Stimulated activated CD4-positive, alpha-beta T cell treated with anti-CD3 and anti-CD28 coated beads, Interleukin-1b, Interleukin-23, amount 100 ng/mL, for 24 hours (primary cell): ENCODE measurements around the gene KDM4B.

Source experiments
- DNase-seq, 4 experiments: peaks; one replicate each; pipeline ENCODE4 v3.0.0-alpha.2; 2020; ENCODE audit warnings: low read depth in 4 of 4, low spot score in 1 of 4

Gene KDM4B

GRCh38 chr19:5103061-5103701 lies 134.3 kb downstream of the KDM4B start:
- DNase-seq = no peak

DNA sequence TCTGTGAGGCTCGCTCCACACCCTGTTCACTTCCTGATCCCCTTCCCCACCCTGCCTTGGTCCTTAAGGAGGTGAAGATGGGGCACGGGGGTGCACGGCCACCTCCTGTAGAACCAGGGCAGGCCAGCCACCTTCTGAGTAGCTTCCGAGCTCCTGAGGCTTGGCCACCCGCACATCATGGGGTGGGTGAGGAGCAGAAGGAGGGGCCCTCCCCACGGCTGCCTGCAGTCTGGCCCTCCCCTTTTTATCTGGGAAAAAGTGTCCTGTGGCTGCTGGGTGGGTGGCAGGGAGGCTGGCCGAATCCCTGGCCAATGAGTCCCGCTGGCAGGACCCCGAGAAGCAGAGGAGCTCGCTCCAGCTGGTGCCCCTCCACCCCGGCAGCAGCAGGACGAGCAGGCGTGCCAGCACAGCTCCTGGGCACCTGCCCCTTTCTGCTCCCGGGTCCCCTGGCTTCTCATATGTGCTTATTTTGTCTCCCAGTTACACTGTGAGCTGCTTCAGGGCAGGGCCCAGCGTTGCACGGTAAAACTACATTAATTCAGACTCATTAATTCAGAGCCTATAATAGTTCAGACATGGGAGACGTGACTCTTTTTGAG lies 135.0 kb downstream of the KDM4B start:
- no peak for DNase-seq

DNA sequence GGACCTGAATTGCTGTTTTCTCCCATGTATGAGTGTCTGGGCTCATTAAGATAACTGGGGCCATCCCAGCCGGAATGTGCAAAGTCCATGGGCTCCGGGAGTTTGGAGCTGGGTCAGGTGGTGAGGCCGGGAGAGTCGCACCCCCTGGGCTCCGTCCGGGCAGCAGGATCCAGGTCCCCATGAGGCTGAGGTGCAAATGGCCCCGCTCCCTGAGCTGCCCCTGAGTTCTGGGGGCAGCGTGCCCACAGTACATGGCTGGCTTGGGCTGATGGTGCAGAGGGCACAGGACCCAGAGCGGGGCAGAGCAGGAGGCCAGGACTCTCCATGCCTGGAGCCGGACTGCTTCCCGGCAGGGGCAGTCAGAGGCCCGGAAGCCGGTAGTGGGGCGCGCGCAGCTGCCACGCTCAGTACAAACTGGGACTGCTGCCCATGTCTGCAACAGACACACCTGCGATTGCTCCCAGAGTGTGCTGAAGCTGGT lies 136.0 kb downstream of the KDM4B start:
- DNase-seq = no peak

GRCh38 chr19:5106191-5106726 lies 137.3 kb downstream of the KDM4B start:
- DNase-seq = no peak

DNA sequence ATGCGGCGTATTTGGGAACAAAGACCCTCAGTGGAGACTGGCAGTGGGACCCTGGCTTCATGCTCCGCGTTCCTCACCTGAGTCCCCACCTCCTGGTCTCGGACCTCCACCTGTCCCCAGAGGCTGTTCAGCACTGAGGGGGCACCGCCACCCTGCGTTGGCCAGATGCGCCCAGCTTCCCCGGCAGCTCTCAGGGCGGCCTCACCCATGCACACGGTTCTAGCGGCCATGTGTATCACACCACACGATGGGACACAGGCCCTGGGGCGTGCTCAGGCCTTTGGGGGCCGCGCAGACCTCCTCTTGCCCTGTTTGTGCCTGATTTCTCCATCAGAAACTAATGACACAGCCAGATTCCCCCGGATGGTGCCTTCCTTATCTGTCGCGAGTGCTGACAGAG lies 138.1 kb downstream of the KDM4B start:
- no peak for DNase-seq

DNA sequence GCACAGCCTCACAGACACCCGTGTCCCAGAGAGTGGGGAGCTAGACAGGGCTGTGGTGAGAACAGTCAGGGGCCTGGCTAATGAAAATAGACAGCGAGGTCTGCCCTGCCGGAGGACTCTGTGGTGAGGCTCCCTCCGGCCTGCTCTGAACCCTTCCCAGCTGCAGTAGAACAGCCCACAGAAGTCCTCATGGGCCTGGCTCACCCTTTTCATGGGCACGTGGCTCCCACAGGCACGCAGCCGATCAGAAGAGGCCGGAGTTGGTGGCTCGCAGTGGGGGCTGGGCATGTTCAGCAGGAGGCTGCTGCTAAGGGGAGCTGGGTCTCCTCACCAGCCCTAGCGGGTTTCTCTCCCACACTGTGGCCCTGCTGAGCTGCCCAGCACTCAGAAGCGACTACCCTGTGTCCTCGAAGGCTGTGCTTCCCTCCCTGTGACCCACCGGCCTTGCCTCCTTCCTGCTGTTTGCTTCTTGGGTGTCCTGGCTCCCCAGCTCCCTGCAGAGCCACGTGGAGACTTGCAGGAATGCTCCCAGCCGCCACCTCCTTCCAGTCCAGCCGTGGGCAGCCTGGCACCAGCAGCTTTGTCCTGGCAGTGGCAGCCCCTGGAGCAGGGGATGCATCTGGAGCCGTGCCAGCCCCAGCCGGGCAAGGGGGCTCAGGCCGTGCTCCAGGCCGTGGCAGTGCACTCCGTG lies 138.7 kb downstream of the KDM4B start:
- no peak for DNase-seq

DNA sequence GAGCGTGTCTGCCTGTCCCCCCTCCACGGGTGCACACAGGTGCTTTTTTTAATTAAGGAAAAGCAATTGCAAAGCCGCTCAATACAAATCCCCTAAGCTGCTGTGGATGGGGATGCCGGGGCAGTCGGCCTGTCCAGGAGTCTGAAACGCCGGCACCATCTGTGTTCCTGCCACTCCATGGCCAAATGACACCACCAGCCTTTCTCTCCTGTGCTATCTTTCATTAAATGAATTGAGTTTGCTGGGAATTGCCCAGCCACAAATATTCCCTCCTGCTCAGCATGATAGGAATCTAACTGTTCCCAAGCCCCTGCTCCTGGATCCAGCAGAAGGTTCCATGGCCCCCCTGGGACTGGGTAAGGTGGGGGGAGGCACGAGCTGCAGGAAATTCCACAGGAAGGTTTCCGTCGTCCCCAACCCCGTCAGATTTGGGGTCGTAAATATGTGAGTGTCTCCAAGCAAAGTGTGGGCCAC lies 139.2 kb downstream of the KDM4B start:
- DNase-seq = no peak

DNA sequence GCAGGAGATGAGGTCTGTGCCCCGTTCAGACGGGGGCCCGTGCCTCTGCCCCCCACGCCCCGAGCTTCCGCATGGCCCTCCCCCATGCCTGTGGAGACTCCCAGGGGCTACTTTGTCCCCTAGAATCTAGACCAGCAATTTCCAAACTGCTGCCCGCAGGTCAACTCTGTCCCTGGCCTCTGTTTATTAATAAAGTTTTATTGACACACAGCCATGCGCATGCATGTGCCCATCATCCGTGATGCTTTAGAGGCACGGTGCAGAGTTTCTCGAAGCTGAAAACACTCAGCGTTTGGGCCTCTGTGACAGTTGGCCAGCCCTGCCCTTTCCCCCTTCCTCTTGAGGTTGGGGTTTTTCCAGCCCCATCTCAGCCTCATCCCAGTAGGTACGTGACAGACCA lies 140.0 kb downstream of the KDM4B start:
- no peak for DNase-seq

DNA sequence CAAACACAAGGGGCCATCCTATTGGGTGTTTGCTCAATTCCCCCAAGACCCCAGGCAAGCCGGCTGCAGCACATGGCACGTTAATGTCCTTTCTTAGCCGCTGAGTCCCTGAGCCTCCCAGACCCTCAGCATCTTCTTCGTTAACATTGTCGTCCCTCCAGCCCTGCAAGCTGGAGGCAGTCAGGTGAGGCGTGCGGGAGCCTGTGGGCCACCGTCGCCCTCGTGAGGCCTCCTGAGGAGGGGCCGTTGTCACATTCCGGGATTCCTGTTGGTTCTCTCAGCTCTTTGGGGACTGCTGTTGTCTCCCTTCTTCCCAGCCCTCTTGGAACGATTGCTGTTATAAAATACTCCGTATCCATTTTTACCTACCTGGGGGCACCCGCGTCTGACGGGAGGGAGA lies 140.6 kb downstream of the KDM4B start:
- no peak for DNase-seq

DNA sequence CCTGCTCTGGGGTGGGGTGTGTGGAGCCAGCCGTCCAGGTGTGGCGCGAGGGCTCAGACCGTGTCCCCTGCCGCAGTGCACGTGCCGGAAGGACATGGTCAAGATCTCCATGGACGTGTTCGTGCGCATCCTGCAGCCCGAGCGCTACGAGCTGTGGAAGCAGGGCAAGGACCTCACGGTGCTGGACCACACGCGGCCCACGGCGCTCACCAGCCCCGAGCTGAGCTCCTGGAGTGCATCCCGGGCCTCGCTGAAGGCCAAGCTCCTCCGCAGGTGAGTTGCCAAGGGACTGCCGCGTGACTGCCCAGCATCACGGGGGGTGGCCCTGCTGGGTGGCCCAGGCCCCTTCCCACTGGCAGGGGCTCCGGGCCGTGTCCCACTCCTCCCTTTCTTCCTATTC lies 141.6 kb downstream of the KDM4B start:
- no peak for DNase-seq

DNA sequence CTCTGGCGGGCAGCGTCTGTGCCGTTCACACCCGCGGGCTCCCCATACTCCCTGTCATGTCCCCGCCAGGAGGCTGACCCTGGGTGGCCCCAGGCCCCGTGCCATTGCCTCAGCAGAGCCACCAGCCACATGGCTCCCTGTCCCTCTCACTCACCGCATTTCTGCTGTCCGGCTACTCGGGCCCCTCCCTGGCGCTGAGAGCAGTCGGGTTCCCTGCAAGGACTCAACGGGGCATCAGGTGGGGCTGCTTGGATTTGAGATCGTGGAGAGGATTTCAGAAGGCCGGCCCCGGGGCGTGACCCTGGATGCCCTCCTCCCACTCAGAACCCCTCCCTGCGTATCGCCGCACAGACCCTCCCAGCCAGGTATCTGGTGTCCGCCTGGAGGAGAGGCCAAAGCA lies 142.1 kb downstream of the KDM4B start:
- DNase-seq = no peak

GRCh38 chr19:5112175-5112574 lies 143.3 kb downstream of the KDM4B start:
- no peak for DNase-seq

DNA sequence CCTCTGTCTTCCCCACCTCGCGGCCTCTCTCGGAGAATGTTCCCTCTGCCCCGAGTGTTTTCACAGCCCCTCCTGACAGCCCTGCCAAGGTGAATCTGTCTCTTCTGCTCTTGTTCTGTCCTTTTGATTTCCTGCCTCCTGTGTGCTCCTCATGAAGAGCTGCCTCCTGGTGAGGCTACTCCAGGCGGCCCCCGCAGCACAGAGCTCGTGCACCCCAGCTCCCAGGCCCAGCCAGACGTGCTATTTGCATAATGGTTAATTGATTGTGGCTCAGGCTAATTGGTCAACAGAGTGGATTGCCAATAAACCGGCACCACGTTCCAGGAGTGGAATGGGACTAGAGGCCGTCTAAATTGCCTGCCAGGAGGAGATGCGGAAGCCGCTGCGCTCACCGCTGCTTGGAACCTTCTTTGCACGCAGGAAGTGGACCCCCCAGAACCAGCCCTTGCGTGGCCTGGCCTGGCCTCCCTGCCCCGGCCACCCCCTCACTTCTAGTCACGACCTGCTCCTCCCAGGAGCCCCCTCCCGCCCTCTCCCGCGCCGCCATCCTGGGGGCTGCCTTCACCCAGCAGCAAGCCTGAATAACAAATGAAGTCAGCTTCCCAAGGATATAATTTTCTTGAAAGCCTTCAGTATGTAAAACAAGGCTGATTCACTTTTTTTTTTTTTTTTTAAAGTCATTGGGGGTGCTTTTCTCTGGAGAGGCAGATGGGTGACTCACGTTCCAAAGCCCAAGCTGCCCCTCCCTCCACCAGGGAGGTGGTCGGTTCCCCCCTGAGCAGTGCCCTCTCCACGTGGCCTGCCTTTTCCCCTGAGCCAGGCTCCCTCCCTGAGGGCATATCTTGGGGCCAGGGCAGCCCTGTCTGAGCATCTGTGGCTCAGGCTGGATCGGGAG lies 144.0 kb downstream of the KDM4B start:
- DNase-seq = no peak

DNA sequence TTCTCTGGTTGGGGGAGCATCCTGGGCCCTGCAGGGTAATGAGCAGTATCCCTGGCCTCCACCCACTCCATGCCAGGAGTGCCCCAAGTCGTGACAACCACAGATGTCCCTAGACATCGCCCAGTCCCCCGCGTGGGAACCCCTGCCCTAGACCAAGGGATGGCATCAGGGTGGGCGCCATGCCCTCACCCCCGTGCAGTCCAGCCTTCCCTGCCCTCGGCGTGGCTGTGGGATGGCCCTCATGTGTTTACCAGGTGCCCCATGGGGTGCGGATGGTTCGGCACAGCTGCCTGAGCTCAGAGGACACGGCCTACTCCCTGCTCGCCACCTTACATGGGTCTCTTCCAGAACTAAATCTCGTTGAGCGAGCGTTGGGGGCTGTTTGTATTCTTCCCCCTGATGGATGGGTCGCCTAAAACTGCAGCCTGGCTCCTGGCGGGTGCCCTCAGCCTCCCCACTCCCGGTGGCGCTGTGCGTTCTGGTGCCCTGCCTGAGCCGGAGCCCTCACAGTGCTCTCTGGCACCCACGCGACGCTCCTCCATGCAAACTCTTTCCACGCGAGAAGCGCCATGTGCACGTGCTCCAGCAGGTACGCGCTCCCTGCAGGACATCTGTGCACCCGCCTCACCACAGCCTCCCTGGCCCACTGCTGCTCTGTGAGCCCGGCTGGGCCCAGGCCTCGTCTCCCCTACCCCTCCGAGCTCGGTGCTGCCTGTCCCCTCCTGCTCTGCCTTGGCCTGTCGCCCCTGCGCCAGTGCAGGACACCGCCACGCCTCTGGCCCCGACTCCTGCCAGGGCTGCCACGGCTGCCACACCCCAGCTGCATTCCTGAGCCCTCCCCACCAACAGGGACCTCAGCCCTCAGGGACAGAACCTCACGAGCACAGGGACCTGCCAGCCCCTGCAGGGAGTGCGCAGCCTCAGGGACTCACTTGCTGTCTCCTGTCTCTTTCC lies 145.0 kb downstream of the KDM4B start:
- no peak for DNase-seq

- no peak for DNase-seq
Measured at GRCh38 chr19:5114727-5115126, 145.8 kb downstream of the KDM4B start.

- DNase-seq = no peak
Measured at GRCh38 chr19:5115351-5115750, 146.4 kb downstream of the KDM4B start.

DNA sequence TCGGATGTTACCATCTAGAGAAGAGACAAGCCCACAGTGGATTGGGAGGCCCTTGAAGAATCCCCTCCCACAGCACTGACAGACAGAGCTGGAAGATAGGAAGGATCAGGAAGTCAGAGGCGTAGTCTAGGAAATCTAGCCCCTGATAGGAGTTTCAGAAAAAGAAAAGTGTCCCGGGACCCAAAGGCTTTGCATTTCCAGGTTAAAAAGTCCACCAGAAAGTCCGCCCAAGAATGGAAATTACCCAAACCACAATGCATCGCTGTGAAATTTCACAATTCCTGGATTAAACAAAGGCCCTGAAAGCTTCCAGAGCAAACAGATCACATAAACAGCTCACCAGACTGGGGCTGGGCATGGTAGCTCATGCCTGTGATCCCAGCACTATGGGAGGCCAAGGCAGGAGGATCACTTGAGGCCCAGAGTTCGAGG lies 146.9 kb downstream of the KDM4B start:
- no peak for DNase-seq

GRCh38 chr19:5116292-5116691 lies 147.4 kb downstream of the KDM4B start:
- DNase-seq = no peak

DNA sequence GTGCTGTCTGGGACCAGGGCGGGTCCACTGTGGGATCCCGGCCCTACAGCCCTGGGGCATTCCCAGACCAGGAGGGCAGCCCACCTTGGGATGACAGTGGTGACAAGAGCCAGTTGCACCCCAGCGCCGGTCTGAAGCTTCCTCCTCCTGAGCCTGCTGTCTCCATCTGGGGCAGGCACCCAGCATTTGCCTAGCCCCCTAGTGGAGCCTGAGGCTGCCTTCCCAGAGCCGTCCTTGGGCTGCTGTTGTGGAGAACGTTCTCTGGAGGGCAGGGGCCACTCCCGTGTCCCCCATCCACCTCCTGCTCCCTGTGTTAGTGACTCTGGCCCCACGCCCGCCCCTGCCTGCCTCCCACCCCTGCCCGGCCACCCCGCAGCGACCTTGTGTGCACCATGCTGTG lies 148.5 kb downstream of the KDM4B start:
- no peak for DNase-seq

DNA sequence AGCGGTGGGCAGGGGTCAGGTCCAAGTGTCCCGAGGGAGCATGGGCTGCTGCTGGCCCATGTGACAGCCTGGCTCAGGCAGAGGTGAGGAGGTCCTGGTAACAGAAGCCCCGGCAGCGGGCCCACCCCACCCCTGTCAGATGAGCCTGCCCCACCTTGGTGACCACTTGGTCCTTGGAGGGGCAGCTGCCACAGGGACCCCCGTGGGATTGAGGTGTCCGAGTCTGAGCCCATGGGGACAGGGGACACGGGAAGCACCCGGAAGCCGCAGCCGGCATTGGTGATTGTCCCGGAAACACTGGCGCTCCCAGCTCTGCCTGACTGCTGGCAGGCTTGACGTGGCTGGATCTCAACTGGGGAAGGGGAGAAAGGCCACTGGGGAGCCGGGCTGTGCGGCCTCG lies 149.1 kb downstream of the KDM4B start:
- no peak for DNase-seq
